Ishikawa (cell line): ENCODE results near the gene AGAP5.

Experiments used
- CEBPB ChIP-seq: IDR thresholded peaks from 2 replicates; pipeline ENCODE4 v1.6.1; 2012
- CREB1 ChIP-seq: IDR thresholded peaks from 2 replicates; pipeline ENCODE4 v1.6.1; 2012; ENCODE audit warnings: low read depth
- EGR1 ChIP-seq: IDR thresholded peaks from 2 replicates; pipeline ENCODE4 v1.6.1; 2012
- EP300 ChIP-seq: IDR thresholded peaks from 2 replicates; pipeline ENCODE4 v1.6.1; 2012; ENCODE audit warnings: borderline replicate concordance
- FOXM1 ChIP-seq: IDR thresholded peaks from 2 replicates; pipeline ENCODE4 v1.6.1; 2012; ENCODE audit warnings: low read depth, borderline replicate concordance
- MAX ChIP-seq: IDR thresholded peaks from 2 replicates; pipeline ENCODE4 v1.6.1; 2012
- NFIC ChIP-seq: IDR thresholded peaks from 2 replicates; pipeline ENCODE4 v1.6.1; 2012
- RAD21 ChIP-seq: IDR thresholded peaks from 2 replicates; pipeline ENCODE4 v1.6.1; 2012; ENCODE audit warnings: low read depth
- REST ChIP-seq: IDR thresholded peaks from 2 replicates; pipeline ENCODE4 v1.6.1; 2012; ENCODE audit warnings: low read depth, mild to moderate bottlenecking
- TAF1 ChIP-seq: IDR thresholded peaks from 2 replicates; pipeline ENCODE4 v1.6.1; 2012; ENCODE audit warnings: low read depth, mild to moderate bottlenecking
- TCF12 ChIP-seq: IDR thresholded peaks from 2 replicates; pipeline ENCODE4 v1.6.1; 2012; ENCODE audit warnings: low read depth
- TEAD4 ChIP-seq: IDR thresholded peaks from 2 replicates; pipeline ENCODE4 v1.6.1; 2012
- USF1 ChIP-seq: IDR thresholded peaks from 2 replicates; pipeline ENCODE4 v1.6.1; 2012
- YY1 ChIP-seq: IDR thresholded peaks from 2 replicates; pipeline ENCODE4 v1.6.1; 2012; ENCODE audit warnings: low read depth
- ZBTB7A ChIP-seq: IDR thresholded peaks from 2 replicates; pipeline ENCODE4 v1.6.1; 2012; ENCODE audit warnings: low read depth

AGAP5 gene

GRCh38 chr10:73655257-73655989 is 42.5 kb downstream of the AGAP5 start:
- no peak for TF ChIP-seq NFIC
- TF ChIP-seq RAD21: no peak
- no peak for TF ChIP-seq EGR1
- no peak for TF ChIP-seq EP300
- TF ChIP-seq USF1: no peak
- no peak for TF ChIP-seq TCF12
- TF ChIP-seq TEAD4: no peak
- TF ChIP-seq REST: no peak
- no peak for TF ChIP-seq TAF1
- no peak for TF ChIP-seq CREB1
- TF ChIP-seq YY1: no peak
- TF ChIP-seq ZBTB7A: no peak
- TF ChIP-seq FOXM1: no peak
- TF ChIP-seq MAX: no peak
- TF ChIP-seq CEBPB: no peak

GRCh38 chr10:73653701-73654100 is 44.2 kb downstream of the AGAP5 start:
- TF ChIP-seq EP300: no peak
- TF ChIP-seq CREB1: no peak
- TF ChIP-seq FOXM1: no peak
- TF ChIP-seq MAX: no peak
- peak; percentile 55 for TF ChIP-seq RAD21

GRCh38 chr10:73653195-73653594 is 44.7 kb downstream of the AGAP5 start:
- TF ChIP-seq USF1 (no peak), YY1 (no peak), REST (no peak)

- TF ChIP-seq USF1: no peak
- no peak for TF ChIP-seq YY1
- TF ChIP-seq REST: no peak
- TF ChIP-seq MAX: no peak
- no peak for TF ChIP-seq TAF1
These were observed 47.2 kb downstream of the AGAP5 start for GRCh38 chr10:73650537-73651331.
